Inflammatory macrophage treated with lipopolysaccharide for 1 hour (primary cell): ENCODE data around the gene FZD1.

Experiments used
- DNase-seq, 2 donors: peaks; one replicate each; pipeline ENCODE4 v3.0.0-alpha.2; 2020 to 2022

Gene FZD1

DNA sequence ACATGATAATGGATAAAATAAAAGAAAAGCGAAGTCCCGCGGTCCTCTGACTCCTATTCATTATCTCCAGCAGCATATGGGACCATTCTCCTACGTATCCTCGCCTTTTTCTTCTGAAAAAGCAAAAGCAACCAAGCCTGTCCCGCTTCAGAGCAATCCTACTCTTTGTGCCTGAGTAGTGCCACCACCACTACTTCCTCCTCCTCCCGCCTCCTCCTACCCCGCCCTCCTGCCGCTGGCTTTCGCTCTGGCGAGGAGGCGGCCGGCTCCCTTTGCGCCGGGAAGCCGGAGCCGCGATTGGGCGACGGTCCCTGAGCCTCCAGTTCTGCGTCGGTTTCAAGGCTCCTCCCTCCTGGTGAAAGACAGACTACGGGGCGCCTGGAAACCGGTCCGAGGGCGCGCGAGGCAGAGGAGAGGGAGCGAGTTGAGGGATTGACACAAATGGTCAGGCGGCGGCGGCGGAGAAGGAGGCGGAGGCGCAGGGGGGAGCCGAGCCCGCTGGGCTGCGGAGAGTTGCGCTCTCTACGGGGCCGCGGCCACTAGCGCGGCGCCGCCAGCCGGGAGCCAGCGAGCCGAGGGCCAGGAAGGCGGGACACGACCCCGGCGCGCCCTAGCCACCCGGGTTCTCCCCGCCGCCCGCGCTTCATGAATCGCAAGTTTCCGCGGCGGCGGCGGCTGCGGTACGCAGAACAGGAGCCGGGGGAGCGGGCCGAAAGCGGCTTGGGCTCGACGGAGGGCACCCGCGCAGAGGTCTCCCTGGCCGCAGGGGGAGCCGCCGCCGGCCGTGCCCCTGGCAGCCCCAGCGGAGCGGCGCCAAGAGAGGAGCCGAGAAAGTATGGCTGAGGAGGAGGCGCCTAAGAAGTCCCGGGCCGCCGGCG is at the start of gene FZD1:
Gene FZD1 (plus strand): TSS at position 388 of the 878 bp plus-strand sequence. CDS start 448 bp downstream, at position 836.
- DNase-seq, result peak; percentile 96 to 97

DNA sequence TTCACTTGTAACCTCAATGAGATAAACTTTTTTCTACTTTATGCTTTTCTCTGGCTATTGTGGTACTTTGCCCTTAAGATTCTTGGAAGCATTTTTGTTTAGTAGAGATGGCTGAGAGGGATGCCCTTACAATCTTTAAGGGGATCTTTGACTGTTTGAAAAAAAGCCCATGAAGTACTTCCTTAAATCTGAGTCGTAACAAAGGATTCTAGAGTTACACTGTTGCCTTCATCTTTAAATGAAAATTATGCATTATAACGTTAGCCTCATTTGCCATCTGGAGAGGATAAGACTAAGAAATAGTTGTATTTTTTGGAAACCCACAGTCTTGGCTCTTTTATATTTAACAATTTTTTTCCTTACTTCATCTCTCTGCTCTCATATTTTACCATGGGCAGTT is 37.8 kb upstream of the FZD1 start:
- no peak for DNase-seq

DNA sequence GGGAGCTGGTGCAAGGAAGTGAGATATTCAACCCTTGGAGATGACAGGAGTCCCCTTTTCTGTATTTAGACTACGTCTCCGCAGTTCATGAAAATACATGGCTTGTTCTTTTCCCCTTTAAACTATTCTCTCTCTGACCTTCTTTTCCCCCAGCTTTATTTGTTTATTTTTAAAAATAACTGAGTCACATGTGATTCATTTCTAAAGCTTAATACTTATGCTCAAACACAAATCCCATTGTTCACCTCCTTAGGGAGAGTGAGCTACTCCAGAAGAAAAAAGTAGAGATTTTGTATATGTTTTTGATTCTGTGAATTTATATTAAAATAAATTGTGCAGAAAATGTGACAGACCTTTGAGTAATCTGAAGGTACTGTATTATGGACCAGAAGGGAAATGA is 35.9 kb upstream of the FZD1 start:
- no peak for DNase-seq

DNA sequence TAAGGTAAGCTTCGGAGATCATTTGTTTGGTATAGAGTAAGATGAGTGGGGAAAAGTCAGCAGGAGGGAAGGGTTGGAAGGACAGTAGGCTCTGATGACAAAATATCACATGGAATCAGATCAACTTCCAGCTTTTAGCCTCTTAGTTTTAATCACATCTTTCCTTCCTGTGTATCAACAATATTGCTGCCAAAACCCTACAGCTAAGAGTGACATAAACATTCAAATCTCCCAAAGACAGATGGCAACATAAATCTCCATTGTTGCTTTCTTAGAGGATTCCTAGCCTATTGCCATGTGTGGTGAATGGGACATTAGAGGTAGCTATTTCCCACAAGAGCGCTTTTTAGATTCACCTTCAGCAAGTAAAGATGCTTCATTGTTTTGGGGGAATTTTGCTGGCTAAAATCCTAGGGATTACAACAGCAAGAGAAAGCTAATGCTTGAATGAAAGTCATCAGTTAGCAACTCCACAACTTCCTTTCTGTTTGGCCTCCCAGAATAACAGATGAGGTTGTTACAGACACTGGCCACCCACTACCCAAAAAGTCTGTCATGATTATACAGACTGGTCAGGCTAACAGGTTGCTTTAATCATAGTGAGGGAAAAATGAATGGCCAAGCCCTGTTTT is 35.2 kb upstream of the FZD1 start:
- DNase-seq, result no peak

DNA sequence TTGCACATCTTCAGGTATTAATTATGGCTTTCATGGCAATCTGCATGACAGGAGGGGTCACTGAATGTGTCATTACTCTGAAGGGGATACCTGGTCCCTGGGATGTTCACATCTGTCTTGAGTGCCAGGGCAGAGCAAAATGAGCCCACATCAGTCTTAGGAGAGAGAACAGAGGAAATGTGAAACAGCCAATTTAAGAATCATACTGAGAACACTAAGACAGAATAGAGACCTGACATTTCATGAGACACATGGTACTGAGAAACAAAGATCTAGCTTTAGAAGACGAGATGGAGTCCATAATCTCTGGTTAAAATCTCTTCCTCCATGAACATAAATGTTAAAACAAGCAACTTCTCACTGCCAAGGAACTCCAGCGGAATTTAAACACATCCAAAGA is 34.1 kb upstream of the FZD1 start:
- no peak for DNase-seq

DNA sequence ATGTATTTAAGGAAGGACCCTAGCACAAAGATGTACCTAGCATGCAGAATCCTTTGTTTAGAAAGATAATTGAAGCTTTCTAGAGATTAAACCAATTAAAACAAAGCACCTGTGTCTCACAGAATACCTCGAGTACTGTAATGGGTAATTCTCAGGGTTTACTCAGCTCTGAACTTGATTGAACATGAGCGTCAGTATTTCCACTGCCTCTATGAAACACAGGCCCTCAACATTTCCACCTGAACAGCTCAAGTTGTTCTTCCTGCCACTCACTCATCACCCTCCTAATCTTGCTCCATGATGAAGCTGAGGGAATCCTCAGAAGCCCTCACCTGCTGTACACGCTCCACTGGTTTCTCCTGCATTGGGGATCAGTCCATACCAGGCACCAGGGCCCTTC is 33.7 kb upstream of the FZD1 start:
- no peak for DNase-seq

DNA sequence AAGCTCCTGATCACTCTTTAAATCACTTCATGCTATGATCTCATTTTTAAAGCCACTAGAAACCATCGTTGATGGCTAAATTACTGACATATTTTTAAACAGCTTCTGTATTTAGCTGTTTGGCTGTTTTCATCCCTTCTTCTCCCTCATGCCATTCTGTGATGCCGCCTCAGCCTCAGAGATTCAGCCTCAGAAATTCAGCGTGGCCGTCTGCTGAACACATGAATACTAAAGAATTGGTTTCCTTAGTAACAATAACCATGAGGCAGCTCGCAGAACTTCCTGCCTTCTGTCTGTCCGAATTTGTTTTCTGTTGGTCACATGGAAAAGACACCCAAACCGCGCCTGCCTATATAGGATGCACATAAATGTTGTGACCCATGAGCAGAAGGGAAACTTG is 31.0 kb upstream of the FZD1 start:
- no peak for DNase-seq

DNA sequence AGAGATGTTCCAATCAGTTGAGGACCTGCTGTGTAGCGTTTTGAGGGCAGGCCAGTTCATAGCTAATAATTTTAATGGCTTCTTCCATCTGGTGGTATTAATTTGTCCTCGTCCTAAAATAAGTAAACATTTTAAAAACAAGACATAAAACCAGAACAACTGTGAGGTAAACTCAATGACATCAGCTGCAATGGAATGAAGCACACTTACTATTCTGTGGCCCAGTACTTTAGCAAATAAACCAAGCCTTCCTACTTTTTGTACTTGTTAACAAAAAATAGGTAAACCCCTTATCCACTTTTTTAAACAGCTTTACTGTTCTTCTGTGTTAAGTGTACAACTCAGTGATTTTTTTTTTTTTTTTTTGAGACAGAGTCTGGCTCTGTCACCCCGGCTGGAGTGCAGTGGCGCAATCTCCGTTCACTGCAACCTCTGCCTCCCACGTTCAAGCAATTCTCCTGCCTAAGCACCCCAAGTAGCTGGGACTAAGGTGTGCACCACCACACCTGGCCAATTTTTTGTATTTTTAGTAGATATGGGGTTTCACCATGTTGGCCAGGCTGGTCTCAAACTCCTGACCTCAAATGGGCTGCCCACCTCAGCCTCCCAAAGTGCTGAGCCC is 28.9 kb upstream of the FZD1 start:
- no peak for DNase-seq

DNA sequence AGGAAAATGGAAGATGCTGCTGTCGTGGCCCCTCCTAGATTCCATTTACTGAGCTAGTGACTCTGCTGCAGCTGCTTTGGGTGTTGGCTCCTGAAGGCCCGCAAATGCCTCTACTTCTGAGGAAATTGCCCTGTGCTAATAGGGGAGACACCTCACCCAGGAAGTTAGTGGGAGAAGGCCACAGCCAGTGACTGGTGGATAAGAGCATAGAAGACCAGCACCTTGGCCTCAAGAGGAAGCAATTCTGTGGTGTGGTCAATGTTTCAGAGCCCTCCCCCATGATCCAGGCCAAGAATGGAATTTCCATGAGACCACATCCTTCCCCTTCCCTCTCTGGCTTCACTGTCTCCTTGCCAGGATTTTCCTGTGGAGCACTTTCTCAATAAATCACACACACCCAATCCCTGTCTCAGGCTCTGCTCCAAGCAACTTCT is 25.0 kb upstream of the FZD1 start:
- peak; percentile 82 to 91 for DNase-seq

DNA sequence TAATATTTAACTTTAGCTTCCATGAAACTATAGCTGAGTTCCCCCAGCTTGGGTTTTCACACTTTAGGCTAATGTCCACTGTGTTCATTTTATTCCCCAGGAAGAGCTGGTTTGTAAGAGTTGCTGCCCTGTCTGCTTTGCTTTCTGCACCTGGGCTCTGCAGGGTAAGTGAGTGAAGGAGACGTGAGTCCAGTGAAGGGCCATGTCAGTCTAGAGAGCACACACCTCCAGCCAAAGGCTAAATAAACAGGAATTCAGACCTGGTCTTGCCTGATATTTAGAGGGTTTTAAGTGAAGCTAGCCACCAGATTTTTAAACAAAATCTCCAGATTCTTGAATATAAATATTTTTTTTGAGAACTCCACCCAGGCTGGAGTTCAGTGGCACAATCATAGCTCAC is 24.5 kb upstream of the FZD1 start:
- no peak for DNase-seq

DNA sequence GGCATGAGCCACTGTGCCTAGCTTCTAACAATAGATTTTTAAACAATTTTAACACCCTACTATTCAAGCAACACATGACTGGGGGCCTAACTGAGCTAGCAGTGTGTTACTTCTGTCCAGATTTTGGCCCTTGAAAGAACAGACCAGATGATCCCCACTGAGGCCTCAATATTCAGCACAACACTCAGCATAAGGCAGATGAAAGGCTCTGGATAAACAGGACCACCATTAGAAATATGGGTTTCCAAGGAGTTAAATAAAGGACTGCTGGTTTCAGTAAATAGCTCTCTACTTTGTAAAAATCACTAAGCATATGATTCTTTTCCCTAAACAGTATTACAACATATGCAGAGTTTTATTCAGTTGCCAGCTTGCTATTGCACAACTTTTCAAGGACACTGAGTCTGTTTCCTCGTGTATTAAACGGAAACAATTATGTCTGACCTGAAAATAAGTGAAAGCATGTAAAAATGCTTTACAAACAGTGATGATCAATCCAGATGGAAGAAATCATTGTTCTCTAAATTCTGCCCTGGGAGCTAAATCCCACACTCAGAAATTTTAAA is 23.8 kb upstream of the FZD1 start:
- peak; percentile 56 to 63 for DNase-seq

DNA sequence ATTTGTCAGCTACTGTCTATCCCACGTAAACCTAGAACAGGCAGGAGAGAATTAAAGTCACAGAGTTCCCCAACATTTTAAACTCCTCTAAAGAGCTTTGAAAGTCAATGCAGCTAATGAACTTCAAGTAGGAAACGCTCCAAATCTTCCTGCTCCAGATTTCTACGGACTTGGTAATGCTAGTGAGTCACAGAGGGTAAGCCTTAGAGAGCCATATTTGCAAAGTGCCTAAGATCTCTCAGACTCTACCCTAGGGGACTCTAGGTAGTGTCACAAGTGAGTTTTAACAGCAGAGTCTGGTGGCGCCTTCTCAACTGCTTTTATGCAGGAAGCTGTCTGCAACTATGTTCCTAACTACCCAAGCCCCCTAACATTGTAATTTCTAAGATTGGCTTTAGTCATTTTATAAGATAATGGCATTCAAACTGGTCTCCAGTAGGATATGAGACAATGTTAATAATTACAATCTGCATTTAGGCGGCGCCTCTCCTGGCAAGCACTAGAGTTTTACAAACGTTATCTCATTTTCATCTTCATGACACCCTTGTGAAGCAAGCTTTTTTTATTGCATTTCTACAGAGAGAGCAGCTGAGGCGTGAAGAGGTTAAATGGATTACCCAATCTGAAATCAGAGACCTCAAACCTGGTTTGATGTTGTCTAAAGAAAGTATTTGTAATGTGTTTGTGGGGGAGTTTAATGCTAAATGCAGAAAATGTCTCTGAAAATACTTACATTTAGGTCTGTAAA is 22.0 kb upstream of the FZD1 start:
- DNase-seq, result no peak

DNA sequence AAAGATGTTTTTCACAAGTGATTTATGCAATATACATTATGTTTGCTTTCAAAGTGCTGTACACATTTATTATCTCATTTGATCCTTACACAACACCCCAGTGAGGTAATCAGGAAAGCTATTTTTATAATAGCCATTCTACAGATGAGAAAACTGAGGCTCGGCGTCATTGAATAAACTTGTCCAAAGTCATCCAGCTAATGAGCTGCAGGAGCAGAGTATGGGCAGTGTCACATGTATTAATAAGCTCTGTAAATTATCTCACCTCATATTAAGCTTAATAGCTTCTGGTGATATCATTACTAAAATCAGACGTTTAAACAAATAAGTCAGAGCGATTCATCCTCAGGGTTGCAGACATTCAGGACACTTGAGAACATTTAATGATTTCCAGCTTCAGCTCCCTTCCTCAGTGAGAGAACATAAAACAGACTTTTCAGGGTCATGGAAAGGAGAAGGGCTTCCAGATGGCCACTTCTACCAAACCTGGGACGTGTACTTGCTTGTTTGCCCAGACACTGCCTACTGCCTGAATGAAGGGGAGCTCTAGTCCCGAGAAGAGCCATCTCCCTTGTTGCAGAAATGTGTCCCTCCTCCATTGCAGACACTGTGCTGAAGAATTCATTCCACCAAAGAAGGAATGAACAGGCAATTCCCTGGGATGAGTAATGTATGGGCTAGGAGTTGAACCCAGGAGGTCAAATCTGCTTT is 20.5 kb upstream of the FZD1 start:
- DNase-seq, result no peak

DNA sequence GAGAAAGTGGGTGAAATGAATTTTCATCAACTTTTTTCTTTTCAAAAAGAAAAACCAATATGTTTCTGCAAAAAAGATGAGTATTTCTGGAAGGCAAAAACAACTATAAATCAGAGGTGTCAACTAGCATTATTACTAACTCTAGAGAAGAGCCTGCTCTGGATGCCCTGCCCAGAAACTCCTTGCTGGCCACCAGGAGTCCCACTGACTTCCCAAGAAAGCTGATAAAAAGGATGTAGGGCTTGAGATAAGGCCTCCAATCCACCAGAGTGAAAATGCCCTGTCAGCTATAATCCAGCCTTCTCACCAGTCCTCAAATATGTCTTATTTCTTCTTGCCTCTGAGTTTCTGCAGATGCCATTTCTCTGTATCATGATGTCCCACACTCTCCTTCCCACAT is 16.7 kb upstream of the FZD1 start:
- DNase-seq, result no peak

DNA sequence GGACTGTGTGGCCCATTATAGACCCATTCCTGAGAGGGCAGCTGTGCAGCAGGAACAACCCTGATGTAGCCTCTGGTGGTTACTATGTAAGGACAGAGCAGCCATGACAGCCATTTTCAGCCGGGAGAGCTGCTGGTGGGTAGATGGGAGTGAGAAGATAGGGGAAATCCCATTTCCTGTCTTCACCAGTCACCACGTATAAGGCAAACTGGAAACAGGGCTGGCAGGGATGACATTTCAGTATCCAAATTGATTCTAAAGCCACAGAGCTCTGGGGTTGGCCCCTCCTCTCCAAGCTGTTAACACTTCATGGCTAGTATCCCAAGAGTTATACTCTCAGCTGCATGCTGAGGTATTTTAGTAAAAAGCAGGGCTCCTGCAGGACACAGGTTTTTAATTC is 15.2 kb upstream of the FZD1 start:
- no peak for DNase-seq

DNA sequence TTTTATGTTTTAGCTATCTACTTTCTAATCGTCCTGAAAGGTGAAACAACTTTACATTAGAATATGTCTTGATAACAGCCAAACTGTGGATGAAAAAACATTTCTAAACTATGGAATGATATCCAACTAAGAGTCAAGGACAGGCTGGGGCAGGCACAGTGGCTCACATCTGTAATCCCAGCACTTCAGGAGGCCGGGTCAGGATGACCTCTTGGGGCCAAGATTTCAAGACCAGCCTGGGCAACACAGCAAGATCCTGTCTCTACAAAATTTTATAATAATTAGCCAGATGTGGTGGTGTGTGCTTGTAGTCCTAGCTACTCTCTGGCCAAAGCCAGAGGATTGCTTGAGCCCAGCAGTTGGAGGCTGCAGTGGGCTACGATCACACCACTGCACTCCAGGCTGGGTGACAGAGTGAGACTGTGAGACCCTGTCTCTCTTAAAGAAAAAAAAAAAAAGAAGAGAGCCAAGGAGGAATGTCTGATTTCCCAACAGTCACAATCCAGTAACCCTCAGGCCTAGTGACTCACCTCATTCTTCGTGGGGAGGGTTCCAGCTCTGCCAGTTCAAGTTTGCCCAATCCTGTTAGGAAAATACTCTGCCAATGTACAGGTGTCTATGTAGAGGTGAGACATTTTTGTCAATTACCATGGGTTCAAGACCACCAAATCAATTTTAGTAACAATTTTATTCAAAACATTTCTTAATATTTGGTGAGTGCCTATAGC is 14.6 kb upstream of the FZD1 start:
- DNase-seq, result no peak

DNA sequence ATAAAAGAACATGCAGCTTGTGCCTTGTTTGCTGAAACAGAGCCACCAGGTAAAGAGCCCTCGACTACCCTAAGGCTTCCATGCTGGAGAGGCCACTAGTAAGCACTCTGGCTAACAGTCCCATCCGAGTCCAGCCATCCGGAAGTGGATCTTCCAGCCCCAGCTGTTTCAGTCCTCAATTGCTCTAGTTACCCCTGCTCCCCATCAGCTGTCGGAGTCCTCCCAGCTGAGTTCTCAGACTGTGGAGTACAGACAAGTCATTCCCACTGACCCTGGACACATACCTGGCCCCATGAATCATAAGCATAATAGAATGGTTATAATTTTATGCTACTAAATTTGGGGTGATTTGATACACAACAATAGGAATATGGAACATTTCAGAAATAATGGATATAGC is 13.5 kb upstream of the FZD1 start:
- DNase-seq, result no peak

DNA sequence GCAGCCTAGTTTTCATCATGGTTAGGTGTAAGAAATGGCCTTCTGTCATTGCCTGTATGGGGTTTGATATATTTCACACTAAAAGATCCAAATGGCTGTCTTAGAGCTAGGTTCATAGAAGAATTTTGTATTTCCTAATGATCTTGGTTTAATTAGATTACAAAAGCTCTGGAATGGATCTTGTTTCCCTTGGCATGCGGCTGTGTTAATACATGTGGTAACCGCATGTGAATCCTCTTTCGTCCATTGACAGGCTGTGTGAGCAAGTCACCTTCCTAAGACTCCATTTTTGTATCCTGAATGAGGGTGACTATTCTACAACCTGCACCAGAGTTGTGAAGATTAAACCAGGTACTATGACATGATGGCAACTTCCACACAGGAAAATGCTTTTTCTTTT is 12.4 kb upstream of the FZD1 start:
- no peak for DNase-seq

DNA sequence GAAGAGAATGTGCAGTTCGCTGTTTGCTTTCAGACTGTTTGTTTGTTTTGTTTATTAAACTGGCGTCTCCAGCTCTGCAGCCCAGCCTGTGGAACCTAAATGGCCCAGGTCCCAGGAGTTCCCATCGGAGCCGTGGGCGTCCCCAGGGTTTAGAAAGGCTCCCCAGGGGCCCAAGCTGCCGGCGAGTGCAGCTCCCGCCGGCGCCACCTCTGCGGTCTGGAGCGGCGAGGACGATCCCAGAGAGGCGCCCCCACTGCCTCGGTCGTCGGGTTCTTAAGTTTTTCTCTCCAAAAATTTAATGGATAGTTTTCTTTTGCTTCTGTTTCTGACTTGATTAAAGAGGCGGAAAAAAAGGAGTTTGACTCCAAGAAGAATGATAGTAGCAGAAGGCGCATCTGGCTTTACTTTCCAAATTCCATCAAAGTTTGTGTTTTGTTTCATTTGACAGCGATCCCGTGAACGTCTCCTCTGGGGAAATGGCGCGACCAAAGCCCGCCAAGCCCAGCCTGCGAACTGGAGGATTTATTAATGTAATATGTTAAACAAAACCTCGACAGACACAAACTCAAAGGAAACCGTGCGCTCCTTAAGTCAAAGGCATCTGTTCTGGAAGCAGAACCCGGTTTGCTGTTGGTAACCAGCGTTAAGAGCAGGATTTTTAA is 718 bp upstream of the FZD1 start:
- DNase-seq, result peak in 1 of 2 donors; percentile 32

DNA sequence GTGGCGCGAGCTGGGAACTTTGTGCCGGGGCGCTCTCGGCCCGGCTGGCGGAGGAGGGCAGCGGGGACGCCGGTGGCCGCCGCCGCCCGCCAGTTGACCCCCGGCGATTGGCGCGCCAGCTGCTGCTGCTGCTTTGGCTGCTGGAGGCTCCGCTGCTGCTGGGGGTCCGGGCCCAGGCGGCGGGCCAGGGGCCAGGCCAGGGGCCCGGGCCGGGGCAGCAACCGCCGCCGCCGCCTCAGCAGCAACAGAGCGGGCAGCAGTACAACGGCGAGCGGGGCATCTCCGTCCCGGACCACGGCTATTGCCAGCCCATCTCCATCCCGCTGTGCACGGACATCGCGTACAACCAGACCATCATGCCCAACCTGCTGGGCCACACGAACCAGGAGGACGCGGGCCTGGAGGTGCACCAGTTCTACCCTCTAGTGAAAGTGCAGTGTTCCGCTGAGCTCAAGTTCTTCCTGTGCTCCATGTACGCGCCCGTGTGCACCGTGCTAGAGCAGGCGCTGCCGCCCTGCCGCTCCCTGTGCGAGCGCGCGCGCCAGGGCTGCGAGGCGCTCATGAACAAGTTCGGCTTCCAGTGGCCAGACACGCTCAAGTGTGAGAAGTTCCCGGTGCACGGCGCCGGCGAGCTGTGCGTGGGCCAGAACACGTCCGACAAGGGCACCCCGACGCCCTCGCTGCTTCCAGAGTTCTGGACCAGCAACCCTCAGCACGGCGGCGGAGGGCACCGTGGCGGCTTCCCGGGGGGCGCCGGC is 870 bp downstream of the FZD1 start:
- DNase-seq, result peak; percentile 42 to 43
